Endothelial cell of umbilical vein (primary cell): ENCODE measurements around the gene CFAP57. TPM values are rescaled to one million over a fixed set of nuclear protein-coding genes. Genes with fewer than 3 reads are reported as not detected.

Experiments
- BruUV-seq: library from RNA; stranded (reverse); fragments of 400-500 nt; replicated peaks from 2 replicates; lab custom pipeline; 2021; lab: Mats Ljungman, UMichigan
- CTCF ChIA-PET: fragments of 300-600, 350-600 bp; sonication (Branson Sonifier 250); formaldehyde crosslinking; loops from one replicate; lab custom pipeline; 2021; ENCODE audit warnings: antibody characterized with exemption, inconsistent platforms; lab: Charles Lee
- POLR2A ChIA-PET: fragments of 300-600, 350-600 bp; sonication (Branson Sonifier 250); formaldehyde crosslinking; loops from one replicate; lab custom pipeline; 2021; ENCODE audit warnings: antibody characterized with exemption, inconsistent platforms; lab: Charles Lee
- DNase-seq: peaks from one replicate; pipeline ENCODE4 v3.0.0-alpha.2; 2011; ENCODE audit warnings: low read depth, low spot score
- FAIRE-seq: peaks from 2 replicates; lab custom pipeline; 2011; peaks lifted over from hg19 to GRCh38; lab: Jason Lieb, UNC
- H2AFZ ChIP-seq: 2 replicates; pipeline ENCODE4 v1.6.0; 2012; ENCODE audit warnings: low read depth, low read length, control low read depth, inconsistent platforms
- H3K27ac ChIP-seq: 2 replicates; pipeline ENCODE4 v1.5.1; 2011; ENCODE audit warnings: low read depth, mild to moderate bottlenecking, control low read depth, low read length, moderate library complexity; ENCODE audit not compliant: insufficient read depth
- H3K27me3 ChIP-seq, 2 experiments: 2 replicates each; pipeline versions ENCODE4 v1.6.0 to v1.6.1; 2011; ENCODE audit warnings: low read length in 2 of 2, mixed read lengths in 1 of 2; ENCODE audit not compliant: control insufficient read depth in 2 of 2, insufficient read depth in 2 of 2
- H3K36me3 ChIP-seq, 2 experiments: 2 replicates in 1 of 2; 3 replicates in 1 of 2; pipeline ENCODE4 v1.5.1; 2011; ENCODE audit warnings: low read length in 2 of 2, mild to moderate bottlenecking in 1 of 2, moderate library complexity in 1 of 2; ENCODE audit not compliant: control insufficient read depth in 2 of 2, insufficient read depth in 2 of 2; ENCODE audit errors: extremely low read depth in 1 of 2
- H3K4me1 ChIP-seq: 3 replicates; pipeline ENCODE4 v1.5.1; 2011; ENCODE audit warnings: mild to moderate bottlenecking, low read length; ENCODE audit not compliant: control insufficient read depth, insufficient read depth; ENCODE audit errors: extremely low read depth
- H3K4me2 ChIP-seq: 2 replicates; pipeline ENCODE4 v1.6.1; 2011; ENCODE audit warnings: low read length, control low read depth, mixed read lengths; ENCODE audit not compliant: insufficient read depth
- H3K4me3 ChIP-seq, 3 experiments: fragments of 200-600 bp in 1 of 3; sonication (generic), shearing (Covaris generic) in 1 of 3; replicated peaks in 1 of 3; 2 replicates each; pipeline ENCODE4 v1.5.1; 2011 to 2016; ENCODE audit warnings: control low read depth in 3 of 3, low read length in 3 of 3, mild to moderate bottlenecking in 2 of 3, inconsistent platforms in 1 of 3, low read depth in 1 of 3, moderate library complexity in 1 of 3; ENCODE audit not compliant: insufficient read depth in 1 of 3
- H3K79me2 ChIP-seq: 2 replicates; pipeline ENCODE4 v1.6.0; 2012; ENCODE audit warnings: low read length, inconsistent platforms; ENCODE audit not compliant: control insufficient read depth, insufficient read depth
- H3K9ac ChIP-seq: replicated peaks from 2 replicates; pipeline ENCODE3; 2011; ENCODE audit warnings: low read length, control low read depth; ENCODE audit not compliant: insufficient read depth; ENCODE audit errors: extremely low read depth
- H3K9me1 ChIP-seq: replicated peaks from 3 replicates; pipeline ENCODE4 v1.6.0; 2011; ENCODE audit warnings: mild to moderate bottlenecking, low read length; ENCODE audit not compliant: control insufficient read depth, insufficient read depth; ENCODE audit errors: extremely low read depth
- H3K9me3 ChIP-seq: replicated peaks from 2 replicates; pipeline ENCODE4 v1.5.1; 2012; ENCODE audit warnings: low read length, inconsistent platforms; ENCODE audit not compliant: control insufficient read depth, insufficient read depth
- H4K20me1 ChIP-seq: replicated peaks from 2 replicates; pipeline ENCODE3; 2011; ENCODE audit warnings: mild to moderate bottlenecking, low read length; ENCODE audit not compliant: control insufficient read depth, insufficient read depth; ENCODE audit errors: extremely low read depth
- CTCF ChIP-seq, 2 donors: IDR thresholded peaks; 1 replicate in 1 of 2; 2 replicates in 1 of 2; pipeline ENCODE4 v1.5.1; 2011; ENCODE audit warnings: low read length in 2 of 2, mild to moderate bottlenecking in 2 of 2, moderate library complexity in 2 of 2, control low read depth in 1 of 2, inconsistent platforms in 1 of 2, low read depth in 1 of 2; ENCODE audit not compliant: insufficient read depth in 1 of 2; ENCODE audit errors: extremely low read depth in 1 of 2
- EZH2 ChIP-seq: IDR thresholded peaks from 2 replicates; pipeline ENCODE4 v1.6.1; 2012; ENCODE audit warnings: borderline replicate concordance, low read depth, mild to moderate bottlenecking, moderate library complexity, low read length, inconsistent platforms; ENCODE audit not compliant: severe bottlenecking
- FOS ChIP-seq: IDR thresholded peaks from 2 replicates; pipeline ENCODE4 v1.6.1; 2011; ENCODE audit warnings: mild to moderate bottlenecking, low read length, moderate library complexity, borderline replicate concordance; ENCODE audit not compliant: insufficient read depth
- GATA2 ChIP-seq: IDR thresholded peaks from 2 replicates; pipeline ENCODE4 v1.7.0; 2011; ENCODE audit warnings: low read depth, mild to moderate bottlenecking, moderate library complexity, mixed read lengths, low read length; ENCODE audit not compliant: insufficient read length, insufficient read depth
- JUN ChIP-seq: IDR thresholded peaks from 2 replicates; pipeline ENCODE4 v1.6.1; 2011; ENCODE audit warnings: borderline replicate concordance, low read depth; ENCODE audit not compliant: insufficient read length, insufficient read depth
- MAX ChIP-seq: IDR thresholded peaks from 2 replicates; pipeline ENCODE4 v1.6.1; 2011; ENCODE audit not compliant: insufficient read depth, insufficient read length
- MYC ChIP-seq: IDR thresholded peaks from one replicate; pipeline ENCODE4 v1.6.1; 2011; ENCODE audit warnings: mild to moderate bottlenecking, low read depth, low read length
- POLR2A ChIP-seq: IDR thresholded peaks from 2 replicates; pipeline ENCODE4 v1.6.1; 2012; ENCODE audit warnings: low read depth, mild to moderate bottlenecking, control low read depth, low read length
- POLR2AphosphoS5 ChIP-seq: IDR thresholded peaks from 2 replicates; pipeline ENCODE4 v1.6.1; 2012; ENCODE audit warnings: low read depth, mild to moderate bottlenecking, control low read depth, low read length, moderate library complexity; ENCODE audit not compliant: insufficient read depth
- dilution Hi-C: fragments of 300-500 bp; cut with MboI; formaldehyde crosslinking; loops from one replicate; pipeline ENCODE4 v1.15.0; 2019; ENCODE audit warnings: low sequenced_read_pairs; ENCODE audit not compliant: extremely low pct_ligation_motif_present
- intact Hi-C: fragments of 100-400 bp; cut with micrococcal nuclease; formaldehyde crosslinking; loops from one replicate; pipeline ENCODE4 v1.10.0; 2022
- polyA plus RNA-seq, 4 experiments: library from polyadenylated mRNA; depleted of rRNA in 3 of 4; stranded (reverse) in 3 of 4; unstranded in 1 of 4; fragments of >200 nt; gene quantifications; 2 replicates each; pipeline versions ENCODE4 v1.2.1 to v1.2.3, GENCODE V29; 2011 to 2012; ENCODE audit warnings: missing spikeins in 1 of 4
- total RNA-seq: library from RNA; stranded (reverse); gene quantifications from 2 replicates; pipeline ENCODE4 v1.2.3, GENCODE V29; 2021

CFAP57 gene
- total and polyA plus RNA-seq, 2 donors (not counting 3 experiments of a cell fraction or from before 2014, with no cell fraction given) = 0.88 to 0.91 TPM

GRCh38 chr1:43299101-43299500, 127.0 kb downstream of the CFAP57 start:
- H4K20me1 ChIP-seq = no peaks in the 10 kb centered on the region
- FAIRE-seq = no peak
- peaks cover 53% of the 10 kb centered on the region for H3K4me1 ChIP-seq
- no peaks in the 10 kb centered on the region for H3K9me1 ChIP-seq
- peaks cover 0 to 4% of the 10 kb centered on the region in 2 experiments for H3K36me3 ChIP-seq
- H3K27me3 ChIP-seq = no peaks in the 10 kb centered on the region
- TF ChIP-seq CTCF (IDR thresholded peaks at IDR 0.05; ENCODE audit: extremely low read depth in 1 of 2, insufficient read depth in 1 of 2, low read depth in 1 of 2, low read length in 2 of 2) (no peak), FOS (no peak), POLR2AphosphoS5 (no peak), GATA2 (no peak), MAX (no peak), POLR2A (no peak), EZH2 (no peak), JUN (no peak), MYC (no peak)
- intact Hi-C loops (no loop called here), dilution Hi-C loops (no loop called here)
- BruUV-seq = no TSS peak
- peaks cover 34% of the 10 kb centered on the region for H3K79me2 ChIP-seq
- no peak overlapping the region for H3K27ac ChIP-seq
- H3K4me3 ChIP-seq = no peak overlapping the region
- H3K9ac ChIP-seq = no peak overlapping the region
- POLR2A ChIA-PET = no interaction called here
- no peak overlapping the region for H3K4me2 ChIP-seq
- H2AFZ ChIP-seq = no peak overlapping the region
- H3K9me3 ChIP-seq = no peaks in the 10 kb centered on the region
- peak; percentile 12 for DNase-seq
- CTCF ChIA-PET = no interaction called here
